ENCODE data around the gene PPP3R1.

GRCh38 chr2:68171146-68171545 is 81.2 kb downstream of the PPP3R1 start:
- no peak for TF ChIP-seq CTCF (IDR thresholded peaks at IDR 0.05; ENCODE audit: insufficient read depth, low read length)
- TF ChIP-seq REST (IDR thresholded peaks at IDR 0.05; ENCODE audit: insufficient replicate concordance, low read depth) = no peak
- TF ChIP-seq POLR2AphosphoS5 (IDR thresholded peaks at IDR 0.05; ENCODE audit: low read depth) = no peak
- no peak for TF ChIP-seq GABPA (IDR thresholded peaks at IDR 0.05; ENCODE audit: low read depth)
- TF ChIP-seq SPI1 (IDR thresholded peaks at IDR 0.05; ENCODE audit: borderline replicate concordance, low read depth) = no peak

Data from HL-60 (cell line).